COLO829 (cell line): Measurements from ENCODE around the gene PUSL1.

Experiments used
- DNase-seq: peaks from one replicate; pipeline ENCODE4 v3.0.0; 2012; ENCODE audit warnings: low spot score

Gene PUSL1

DNA sequence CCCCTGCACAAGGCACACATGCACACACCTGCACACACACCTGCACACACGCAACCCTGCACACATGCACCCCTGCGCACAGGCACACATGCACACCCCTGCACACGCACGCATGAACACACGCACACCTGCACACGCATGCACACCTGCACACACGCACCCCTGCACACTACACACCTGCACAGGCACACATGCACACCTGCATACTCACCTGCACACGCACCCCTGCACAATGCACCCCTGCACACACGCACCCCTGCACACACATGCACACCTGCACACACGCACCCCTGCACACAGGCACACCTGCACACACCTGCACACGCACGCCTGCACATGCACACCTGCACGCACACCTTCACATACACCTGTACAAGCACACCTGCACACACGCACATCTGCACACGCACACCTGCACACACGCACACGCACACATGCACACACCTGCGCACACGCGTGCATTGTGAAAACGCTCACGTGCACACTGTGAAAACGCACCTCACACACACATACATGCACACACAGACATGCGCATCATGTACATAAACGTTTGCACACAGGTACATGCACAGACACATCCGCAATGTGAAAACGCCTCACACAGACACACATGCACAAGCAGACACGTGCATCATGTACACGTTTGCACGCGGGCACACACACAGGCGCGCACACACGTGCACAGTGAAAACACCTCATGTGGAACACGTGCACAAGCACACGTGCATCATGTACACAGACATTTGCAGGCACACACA, 32.6 kb downstream of the PUSL1 start:
- no peak for DNase-seq

DNA sequence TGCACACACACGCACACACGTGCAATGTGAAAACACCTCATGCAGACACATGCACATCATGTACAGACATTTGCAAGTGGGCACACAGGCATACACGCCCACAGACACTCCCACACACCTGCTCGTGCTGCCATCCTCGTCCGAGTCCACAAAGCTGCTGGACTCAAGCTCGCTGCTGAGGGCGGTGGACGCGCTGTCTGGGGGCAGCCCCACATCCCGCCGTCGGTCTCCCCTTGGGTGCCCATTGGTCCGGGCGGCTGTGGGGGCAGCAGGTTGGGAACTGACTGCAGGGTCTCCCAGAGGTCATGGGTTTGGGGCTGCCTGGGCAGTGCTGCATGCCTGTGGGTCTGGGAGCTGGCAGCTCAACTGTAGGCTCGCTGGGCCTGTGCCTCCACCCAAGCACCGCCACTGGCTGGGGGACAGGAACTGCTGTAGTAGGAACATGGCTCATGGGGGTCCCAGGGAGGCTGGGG, 33.2 kb downstream of the PUSL1 start:
- DNase-seq = no peak

GRCh38 chr1:1342061-1342562, 33.7 kb downstream of the PUSL1 start:
- no peak for DNase-seq

GRCh38 chr1:1342584-1343115, 34.3 kb downstream of the PUSL1 start:
- DNase-seq = no peak

DNA sequence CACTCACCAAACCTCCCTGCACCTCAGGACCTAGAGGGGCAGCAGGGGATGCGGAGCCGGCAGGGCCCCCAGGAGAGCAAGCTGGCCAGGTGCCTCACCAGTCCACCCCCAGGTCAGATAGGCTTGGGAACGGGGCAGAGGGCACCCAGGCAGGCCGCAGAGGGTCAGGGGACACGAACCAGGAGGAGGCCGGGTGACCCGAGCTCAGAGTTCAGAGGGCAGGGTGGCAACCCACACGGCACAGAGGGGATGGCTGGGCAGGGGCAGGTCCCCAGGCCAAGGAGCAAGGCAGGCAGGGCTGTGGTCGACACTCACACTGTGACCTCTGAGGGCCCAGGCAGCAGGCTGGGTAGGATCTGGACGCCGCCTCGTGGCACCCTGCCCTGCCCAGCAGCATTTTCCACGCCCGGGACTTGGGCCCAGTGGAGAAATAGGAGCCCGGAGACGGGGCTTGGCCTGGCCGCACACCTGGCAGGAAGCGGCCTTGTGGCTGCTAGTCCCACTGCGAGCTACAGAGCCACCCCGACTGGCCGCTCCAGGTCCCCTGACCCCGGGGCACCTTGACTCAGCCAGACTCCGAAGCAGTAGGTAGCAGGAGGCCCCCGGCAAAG, 35.5 kb downstream of the PUSL1 start:
- DNase-seq = no peak

DNA sequence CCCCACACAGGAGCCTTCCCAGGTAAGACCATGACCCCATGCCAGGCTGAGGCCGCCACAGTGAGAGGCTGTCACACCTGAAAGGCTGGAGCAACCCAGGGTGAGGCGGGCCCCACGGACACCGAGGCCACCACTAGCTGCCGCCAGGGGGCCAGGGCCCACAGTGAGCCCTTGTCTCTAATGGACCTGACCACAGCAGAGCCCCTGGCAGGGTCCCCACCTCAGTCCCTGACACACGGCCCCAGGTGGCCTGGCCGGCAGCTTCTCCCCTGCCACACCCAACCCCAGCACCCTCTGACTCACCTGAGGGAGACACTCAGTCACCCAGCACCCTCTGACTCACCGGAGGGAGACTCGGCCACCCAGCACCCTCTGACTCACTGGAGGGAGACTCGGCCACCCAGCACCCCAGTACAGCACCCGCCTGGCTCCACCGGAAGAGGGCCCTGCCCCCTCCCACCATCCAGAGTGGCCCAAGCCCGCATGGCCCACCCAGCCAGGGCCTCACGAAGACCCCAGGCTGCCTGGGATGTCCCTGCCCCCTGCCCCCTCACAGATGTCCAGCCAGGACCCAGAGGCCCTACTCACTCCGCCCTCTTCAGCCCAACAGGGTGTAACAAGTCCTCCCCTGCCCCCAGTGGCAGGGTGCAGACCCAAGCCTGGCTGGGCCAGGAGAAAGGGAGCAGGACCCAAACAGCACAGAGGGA, 36.4 kb downstream of the PUSL1 start:
- DNase-seq = no peak

DNA sequence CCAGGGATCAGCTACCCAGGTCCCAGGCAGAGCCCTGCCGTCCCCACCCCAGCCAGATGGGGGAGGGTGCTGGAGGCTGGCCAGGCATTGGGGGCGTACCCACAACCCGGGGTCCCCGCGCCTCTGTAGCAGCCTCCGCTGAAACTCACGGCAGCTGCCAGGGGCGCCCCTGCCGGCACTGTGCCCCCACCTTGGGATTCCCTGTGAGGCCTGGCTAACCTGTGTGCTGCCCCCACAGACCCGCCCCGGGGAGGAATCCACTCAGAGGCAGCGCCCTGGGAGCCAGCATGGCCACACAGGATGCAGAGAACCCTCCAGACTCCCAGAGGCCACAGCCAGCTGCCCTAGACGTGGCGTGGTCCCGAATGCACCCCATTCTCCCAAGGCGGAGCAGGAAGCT, 37.0 kb downstream of the PUSL1 start:
- no peak for DNase-seq

DNA sequence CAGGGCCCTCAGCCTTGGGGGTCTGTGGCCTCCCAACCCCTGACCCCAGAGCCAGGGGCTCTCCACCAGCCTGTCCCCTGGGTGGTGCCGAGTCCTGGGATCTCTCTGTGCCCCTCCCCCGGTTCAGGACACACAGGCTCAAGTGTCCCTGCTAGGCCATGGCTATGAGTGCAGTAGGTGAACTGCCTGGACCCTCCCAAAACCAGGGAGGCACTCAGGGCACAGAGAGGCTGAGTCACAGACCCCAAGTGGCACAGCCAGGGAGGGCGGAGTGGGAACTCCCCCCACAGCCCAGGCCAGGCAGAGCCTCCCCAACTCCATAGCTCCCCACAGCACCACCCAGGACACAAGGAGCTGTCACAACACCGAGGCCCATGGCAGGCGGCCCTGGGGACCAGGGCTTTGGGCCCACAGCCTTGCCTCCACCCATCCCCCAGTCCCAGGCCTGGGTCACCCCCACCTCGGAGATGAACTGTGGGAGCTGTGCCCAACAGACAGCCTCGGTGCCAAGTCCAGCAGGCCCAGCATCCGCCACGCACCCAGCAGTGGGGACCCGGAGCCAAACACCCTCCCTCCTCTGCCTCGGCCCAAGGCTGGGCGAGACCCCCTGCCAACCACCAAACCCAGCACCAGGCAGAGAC, 37.6 kb downstream of the PUSL1 start:
- no peak for DNase-seq

GRCh38 chr1:1346501-1346890, 38.1 kb downstream of the PUSL1 start:
- DNase-seq = no peak

DNA sequence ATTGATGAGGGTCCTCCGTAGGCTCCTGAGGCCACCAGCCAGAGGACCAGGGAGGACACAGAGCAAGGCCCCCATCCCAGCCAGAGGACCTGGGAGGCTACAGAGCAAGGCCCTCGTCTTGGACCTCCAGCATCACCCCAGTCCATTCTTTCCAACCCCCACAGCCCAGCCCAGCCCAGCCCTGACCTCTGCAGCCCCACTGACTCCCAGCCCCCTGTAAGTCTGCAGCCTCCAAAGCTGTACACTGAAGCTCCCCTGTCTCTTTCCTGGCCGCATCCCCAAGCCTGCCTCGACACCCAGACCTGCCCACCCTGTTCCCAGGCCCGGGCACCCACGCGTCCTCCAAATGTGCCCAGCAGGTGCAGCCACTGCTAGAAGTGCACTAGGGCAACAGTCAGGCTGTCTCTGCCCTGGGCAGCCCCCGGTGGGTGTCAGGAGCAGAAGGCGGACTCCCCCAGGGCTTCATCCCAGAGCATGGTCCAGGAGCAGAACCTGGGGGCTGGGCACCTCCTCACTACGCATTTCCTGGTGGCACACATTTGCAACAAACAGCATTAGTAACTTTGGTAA, 38.7 kb downstream of the PUSL1 start:
- no peak for DNase-seq

DNA sequence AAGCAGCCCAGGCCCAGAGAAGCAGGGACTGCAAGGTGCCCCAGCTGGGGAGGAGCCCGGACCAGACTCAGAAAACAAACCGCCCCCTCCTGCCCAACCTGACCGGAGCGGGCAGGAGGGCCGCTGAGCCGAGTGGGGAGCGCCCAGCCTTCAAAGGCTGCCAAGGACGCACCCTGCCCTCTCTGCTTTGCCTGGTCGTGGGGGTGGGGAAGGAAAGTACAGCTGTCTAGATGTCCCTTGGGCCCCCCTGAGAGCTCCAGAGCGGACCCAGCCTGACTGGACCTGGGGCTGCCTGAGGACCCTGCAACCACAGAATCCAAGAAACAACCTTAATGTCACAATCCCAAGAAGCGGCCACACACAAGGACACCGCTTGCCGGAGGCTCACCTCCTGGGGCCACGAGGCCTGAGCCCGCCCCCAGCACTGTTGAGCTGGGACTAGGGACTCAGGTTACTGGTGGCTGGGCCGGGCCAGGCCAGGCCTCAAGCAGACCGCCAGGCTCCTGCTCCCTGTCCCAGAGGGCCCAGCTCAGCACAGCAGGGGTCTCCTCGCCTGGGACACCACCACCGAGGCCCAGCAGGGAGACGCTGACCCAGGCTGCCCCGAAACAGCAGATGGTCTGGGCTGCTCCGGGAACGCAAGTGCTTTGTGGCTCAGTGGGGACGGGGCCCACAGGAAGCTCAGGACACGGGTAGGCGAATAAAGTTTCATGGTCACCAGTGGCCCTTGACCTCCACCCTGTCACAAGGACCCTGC, 39.4 kb downstream of the PUSL1 start:
- DNase-seq = no peak

DNA sequence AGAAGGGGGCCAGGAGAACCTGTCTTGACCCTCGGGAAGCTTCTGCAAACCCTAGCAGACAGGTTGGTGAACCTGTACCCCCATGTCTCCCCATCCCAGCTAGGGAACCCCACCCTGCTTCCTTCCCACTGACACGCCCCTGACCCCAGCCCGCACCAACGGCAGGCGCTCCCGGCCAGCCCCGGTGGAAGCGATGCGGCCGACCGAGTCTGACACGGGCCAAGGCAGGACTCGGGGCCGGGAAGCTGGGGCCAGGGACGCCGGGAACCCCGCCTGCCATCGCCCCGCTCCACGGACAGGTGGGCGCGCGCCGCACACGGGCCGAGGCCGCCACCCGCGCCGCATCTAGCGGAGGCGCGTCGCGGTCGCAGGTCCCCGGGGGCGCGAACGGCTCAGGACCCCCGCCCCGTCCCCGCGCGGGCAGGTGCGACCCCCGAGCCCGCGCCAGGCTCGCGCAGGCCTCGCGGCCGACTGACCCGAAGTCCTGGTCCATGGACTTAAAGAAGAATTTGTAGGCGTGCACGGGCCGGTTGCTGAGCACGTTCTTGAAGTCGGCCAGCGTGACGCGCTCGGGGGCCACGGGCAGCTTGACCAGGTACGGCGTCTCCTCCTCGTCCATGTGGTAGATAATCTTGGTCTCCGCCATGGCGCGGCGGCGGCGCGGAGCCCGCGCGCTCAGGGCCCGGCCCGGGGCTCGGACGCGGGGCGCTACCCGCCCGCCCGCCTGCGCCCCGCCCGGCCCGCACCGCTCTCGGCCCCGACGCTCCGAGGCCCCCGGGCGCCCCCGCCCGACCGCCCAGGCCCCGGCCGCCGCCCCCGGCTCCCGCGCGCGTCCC, 40.2 kb downstream of the PUSL1 start:
- no peak for DNase-seq

DNA sequence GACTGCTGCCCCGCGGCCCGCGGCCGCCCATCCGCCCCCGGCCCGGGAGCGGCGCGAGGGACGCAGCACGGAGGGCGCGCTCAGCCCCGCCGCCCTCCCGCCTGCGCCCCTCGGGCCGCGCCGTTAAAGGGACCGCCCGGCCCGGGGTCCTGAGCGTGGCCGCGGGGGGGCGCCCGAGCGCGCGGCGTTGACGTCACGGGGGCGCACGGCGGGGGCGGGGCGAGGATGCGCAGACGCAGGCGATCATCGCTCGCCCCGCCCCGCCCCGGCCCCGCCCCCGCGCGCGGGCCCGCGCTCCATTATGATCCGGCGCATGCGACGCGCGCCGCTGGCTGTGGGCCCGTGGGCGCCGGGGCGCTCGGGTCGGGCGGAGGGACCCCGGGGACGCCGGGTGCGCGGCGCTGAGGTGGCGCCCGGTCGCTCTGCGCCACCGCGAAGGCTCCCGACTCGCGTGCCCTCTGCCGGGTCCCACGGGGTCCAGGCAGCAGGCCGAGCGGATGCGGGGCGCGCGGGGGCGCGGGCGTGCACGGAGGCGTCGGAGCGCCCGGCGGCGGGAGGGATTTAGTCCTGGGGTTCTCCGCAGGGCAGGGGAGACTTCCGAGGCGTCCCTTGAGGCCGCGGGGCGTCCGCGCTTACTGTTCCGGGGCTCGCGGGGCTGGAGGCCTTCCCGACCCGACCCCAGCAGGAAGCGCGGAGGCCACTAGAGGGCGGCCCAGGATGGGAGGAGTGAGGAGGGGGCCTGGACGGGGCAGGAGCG, 41.0 kb downstream of the PUSL1 start, which contains the start of gene DVL1:
Gene DVL1, minus strand, starts transcription at position 163 of the 757 bp plus-strand sequence. CDS start 353 bp downstream, outside the sequence.
- peak; percentile 54 for DNase-seq

- no peak for DNase-seq
Observed at GRCh38 chr1:1351511-1352427, 43.4 kb downstream of the PUSL1 start.

DNA sequence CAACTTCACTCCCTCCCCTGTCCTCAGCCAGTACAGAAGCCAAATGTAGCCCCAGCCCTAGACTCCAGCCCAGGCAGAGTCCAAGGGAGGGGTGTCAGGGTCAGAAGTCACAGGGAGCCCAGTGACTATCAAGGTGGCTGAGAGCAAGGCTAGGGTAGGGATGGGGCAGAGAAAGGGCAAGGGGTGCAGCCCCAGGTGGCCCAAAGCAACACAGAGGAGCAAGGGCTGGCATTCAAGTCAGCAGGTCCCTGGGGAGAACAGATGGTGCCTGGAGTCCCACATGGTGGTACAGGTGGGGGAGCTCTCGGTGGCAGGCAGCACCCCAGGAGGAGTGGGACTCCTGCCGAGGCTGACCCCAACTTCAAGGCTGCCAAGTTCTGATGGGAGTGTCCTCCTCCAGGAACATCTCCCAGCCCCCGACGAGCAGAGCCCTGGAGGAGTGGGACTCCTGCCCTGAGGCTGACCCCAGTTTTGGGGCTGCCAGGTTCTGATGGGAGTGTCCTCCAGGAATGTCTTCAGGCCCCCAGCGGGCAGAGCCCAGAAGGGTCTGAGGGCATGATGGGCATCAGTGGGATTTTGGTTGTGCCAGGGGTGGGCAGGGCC, 44.5 kb downstream of the PUSL1 start:
- no peak for DNase-seq

GRCh38 chr1:1353389-1354151, 45.2 kb downstream of the PUSL1 start:
- no peak for DNase-seq
